NCI-H82 treated with DMSO at 0.1 percent for 48 hours (cell line): ENCODE measurements around the gene NPL.

Source experiments
- DNase-seq: peaks from one replicate; lab custom pipeline; 2025; ENCODE audit not compliant: unreplicated experiment; lab: John Stamatoyannopoulos, UW

Gene NPL

DNA sequence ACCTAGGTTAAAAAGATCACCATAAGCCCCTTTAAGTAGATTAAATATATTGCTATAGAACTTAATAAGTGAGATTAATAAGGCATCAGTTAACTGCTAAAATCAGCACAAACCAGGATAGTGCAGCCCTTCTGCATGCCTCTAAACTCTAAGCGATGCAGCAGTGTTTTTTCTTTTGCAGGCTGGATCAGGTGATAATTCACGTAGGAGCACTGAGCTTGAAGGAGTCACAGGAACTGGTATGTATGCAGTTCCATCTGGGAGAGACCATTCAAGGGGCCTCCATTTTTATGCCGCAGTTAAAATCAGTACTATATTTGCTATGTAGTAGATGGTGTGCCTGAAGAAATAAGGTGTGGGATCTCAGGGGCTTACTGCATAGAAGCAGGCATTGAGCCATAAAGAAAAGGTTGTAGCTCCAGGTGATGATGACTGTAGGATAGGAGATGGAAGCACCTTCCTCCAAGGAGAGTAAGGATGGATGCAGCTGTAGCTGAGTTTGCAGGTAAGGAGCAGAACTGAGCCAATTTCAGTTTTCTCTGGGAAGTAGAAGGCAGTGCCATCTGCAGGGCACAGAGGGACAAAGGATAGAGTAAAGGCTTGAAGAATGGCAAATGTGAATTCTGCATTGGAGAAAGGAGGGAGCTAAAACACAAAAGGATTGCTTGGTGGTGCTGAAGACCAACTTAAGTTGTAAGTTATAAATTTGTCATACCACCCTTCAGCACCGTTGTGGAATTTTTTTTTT is 22.6 kb downstream of the NPL start:
- no peak for DNase-seq

DNA sequence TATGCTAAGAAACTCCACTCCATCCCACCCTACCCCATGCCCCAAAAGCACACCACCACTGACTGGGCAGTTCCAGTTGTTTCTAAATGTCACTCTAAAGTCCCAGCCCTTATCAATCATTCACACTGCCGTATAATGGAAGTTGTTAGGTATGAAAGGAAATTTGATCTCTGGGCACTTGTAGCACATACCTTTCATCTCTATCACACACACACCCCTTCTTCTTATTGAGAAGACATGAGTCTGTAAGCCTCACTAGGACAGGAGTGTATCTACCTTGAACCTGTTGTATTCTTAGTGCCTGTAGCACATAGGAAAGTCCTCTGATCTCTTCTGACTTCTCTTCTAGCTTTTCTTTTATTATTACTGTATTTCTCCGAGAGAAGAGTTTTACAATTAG is 27.3 kb downstream of the NPL start:
- no peak for DNase-seq

DNA sequence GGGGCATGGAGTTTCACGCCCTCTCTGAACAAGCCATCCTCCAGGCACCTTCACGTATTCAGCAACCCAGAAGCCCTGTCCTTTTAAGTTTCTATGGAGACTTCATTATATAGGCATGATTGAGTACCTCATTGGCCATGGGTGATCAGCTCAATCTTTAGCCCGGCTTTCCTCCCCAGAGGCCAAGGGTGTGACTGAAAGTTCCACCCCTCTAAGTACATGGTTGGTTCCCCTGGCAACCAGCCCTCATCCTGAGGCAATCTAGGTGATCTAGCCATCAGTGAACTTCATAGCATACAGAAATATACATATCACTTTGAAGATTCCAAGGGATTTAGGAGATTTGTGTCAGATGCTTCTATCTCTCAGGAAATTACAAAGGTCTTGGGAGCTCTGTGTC is 28.2 kb downstream of the NPL start:
- no peak for DNase-seq

DNA sequence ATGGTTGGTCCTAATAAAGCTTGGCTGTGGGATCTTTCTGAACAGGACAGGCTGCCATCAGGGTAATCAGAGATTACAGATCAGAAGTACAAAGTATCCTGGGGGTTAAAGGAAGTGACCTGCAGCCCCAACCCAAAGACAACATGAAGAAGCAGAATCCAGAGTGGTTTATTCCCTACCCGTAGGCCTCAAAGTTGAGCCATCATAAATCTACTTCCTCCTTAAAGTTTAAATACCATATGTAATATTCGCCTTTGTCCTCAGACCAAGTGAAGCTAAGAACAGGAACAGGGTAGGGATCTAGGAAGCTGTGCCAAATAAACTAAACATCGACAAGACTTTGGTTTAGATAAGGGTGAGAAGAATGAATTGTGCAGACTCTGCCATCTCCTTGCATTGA is 33.6 kb downstream of the NPL start:
- DNase-seq, result no peak

DNA sequence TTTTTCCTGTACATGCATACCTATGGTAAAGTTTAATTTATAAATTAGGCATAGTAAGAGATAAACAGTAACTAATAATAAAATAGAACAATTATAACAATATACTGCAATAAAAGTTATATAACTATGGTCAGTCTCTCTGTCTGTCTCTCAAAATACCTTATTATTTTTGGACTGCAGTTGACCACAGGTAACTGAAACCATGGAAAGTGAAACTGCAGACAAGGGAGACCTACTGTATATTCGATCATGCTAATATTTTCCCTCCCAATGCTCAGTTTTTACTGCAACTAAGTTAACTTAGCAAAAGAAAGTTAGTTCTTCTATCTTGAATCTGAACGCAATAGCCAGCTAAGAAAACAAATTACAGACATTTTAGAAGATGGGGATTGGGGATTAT is 37.3 kb downstream of the NPL start:
- DNase-seq, result no peak

DNA sequence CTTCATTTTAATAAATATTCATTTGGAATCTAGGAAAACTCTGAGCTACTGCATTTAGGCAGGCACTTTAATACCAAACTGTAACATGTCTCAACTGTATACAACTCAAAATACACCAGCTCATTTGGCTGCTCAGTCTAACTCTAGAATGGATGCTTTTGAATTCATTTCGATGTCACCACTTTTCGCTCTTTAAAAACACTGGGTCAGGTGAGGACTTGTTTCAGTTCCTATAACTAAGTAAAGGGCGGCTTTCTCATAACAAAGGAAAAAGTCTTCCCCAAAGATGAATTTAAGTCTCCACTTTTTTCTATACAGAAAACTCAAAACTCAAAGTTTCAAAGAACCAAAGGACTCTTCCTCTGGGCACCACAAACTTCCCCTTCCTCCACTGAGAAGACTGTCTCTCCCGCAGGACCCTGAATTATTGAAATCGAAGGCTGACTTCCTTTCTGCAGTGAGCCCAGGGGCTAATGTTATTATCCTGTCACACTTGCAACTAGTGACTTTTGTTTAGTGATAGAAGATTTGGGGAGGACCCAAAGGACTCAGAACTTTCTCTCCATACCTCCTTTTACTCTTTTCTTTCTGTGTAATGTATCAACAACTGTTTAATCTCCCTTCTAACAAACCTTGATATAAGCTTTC is 39.8 kb downstream of the NPL start:
- DNase-seq, result no peak

DNA sequence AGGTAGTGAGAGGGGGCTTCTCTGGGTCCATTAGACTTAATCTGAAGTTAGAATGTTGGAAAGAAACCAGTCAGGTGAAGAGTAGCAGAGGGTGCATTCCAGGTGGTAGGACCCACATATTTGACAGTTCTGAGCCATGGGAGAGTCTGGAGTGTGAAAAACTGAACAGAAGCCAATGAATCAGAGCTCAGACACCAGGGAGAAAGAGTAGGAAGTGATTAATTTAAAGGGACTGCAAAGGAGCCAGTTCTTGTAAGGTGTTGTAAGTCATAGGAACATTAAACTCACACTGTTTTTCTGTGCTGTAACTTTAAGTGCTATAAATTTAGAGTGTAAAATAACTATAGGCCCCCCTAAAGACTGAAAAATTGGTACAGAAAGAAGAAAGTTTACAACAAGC is 43.7 kb downstream of the NPL start:
- DNase-seq, result no peak

DNA sequence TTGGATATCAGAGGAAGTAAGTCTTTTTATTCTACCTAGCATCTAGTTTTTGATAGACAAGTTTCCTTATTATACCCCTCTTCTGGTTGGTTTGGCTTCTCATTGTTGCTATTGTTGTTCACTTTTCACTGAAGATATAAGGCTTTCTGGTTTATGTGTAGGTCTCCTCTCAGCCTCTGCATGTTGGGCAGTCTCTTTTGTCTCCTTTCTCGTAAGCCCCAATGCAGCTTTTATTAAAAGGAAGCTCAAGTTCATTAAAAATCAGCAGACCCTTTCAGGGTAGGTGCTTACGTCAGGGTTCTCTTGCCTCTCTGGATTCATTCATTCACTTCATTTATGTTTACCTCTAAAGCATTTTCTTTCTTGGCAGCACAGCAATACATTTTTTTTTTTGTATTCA is 44.8 kb downstream of the NPL start:
- DNase-seq, result no peak

DNA sequence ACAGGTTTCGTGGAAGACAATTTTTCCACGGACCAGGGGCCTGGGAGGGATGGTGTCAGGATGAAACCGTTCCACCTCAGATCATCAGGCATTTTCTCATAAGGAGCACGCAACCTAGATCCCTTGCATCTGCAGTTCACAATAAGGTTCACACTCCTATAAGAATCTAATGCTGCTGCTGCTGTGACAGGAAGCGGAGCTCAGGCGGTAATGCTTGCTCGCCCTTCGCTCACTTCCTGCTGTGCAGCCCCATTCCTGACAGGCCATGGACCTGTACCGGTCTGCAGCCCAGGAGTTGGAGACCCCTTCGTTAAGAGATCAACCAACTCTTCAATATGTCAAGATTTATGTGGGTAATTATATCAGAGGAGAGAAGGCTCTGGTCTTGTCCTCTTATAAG is 46.2 kb downstream of the NPL start:
- DNase-seq, result no peak

DNA sequence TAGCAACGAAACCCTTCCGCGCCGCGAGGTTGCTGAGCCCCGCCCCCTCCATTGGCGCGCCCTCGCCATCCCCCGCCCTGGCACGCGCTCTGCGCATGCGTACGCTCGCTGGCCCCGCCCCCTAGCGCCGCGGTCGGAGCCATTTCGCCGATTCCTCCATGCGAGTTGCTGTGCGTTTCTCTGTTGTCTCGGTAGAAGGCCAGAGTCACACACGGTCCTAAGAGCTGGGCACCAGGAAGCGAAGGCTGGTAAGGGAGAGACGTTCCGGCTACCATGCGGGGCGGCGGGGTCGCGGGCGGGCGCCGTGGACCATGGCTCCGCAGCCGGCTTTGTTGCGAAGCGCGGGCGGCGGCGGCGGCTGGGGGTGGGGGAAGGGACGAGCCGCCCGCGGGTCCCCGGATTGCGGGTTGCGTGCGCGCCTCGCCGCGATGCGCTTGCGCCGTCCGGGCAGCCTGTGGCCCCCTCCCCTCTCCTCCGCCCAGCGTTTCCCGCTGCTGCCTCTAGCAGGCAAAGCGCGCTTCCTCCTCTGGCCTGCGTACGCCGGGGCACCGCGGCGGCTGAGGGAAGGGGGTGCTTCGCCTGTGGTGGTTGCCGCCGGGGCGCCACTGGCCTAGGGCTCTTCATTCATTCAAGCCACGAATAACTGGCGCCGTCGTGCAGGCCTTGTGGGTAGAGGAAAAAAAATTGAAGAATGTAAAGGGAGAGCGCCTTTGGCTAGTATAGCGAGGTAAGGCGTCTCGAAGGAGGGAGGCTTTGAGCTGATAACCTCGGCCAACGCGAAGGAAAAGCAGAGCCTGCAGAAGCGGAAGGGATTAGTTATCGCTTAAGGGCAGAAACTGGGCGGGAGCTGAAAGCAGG is 49.9 kb downstream of the NPL start, which contains the start of gene DHX9:
TSS of gene DHX9 (plus strand) at position 139 of the 858 bp plus-strand sequence. CDS start 3,220 bp downstream, outside the sequence.
- peak; percentile 71 for DNase-seq

DNA sequence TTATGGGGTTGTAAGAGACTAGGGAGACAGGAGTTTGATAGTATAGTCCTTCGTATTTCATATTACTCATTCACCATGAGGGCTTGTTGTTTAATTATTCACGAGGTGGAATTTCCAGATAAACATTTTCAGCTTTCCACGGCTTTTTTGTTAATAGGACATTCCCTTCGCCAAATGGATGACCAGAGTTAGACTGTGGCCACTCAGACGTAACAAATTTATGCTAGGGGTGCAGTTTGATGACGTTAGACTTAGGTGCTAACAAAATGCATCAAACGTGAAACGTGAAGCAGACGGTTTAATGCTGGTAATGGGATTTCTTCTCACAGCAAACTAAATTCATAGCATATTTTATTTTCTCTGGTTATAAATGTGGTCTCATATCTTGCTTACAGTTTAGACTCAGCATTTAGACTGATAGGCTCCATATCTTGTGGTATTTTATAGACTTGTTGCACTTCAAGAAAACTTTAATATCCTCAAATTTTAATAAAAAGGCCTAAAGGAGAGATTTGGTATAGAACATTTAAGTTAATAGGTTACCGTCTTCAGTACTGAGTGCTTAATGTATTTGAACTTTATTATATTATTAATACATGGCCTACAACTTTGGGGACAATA is 51.9 kb downstream of the NPL start:
- DNase-seq, result no peak

DNA sequence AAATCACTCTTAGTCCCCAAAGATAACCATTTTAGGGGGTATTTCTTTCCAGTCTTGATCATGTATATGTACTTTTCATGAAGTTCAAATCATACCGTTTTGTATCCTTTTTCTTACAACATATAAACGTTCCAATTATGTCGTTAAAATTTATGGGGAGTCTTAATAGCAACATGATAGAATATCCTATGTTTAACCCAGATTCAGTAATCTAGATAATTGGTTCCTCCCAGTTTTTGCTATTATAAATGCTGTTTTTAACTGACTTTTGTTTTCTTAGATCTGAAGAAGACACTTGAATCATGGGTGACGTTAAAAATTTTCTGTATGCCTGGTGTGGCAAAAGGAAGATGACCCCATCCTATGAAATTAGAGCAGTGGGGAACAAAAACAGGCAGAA is 52.7 kb downstream of the NPL start:
- no peak for DNase-seq

DNA sequence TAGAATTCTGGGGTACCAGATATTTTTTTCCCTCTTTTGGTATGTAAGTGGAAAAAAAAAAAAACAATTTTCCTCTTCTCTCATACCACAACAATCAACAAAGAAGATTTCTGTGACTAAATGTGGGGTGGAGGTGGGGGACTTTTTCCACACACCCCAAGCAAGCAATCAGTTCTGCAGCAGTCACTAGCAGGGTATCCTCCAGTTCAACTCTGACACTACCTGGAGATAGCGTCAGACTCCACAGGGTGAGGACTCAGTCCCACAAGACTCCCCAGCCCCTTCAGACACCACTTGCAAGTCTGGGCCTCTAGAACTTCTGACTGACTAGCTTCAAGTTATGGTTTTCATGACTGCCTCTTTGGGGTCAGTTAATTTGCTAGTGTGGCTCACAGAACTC is 55.8 kb downstream of the NPL start:
- DNase-seq, result no peak

DNA sequence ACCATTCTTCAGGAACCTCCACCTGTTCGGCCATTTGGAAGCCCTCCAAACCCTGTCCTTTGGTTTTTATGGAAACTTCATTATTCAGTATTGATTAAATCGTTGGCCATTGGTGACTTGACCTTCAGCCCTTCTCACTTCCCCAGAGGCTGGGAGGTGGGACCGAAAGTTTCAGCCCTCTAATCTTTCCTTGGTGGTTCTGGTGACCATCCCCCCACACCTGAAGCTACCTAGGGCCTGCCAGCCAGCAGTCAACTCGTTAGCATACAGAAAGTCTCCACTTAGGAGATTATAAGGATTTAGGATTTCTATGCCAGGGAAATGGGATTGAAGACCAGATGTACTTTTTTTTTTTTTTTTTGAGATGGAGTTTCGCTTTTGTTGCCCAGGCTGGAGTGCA is 56.3 kb downstream of the NPL start:
- peak; percentile 72 for DNase-seq

DNA sequence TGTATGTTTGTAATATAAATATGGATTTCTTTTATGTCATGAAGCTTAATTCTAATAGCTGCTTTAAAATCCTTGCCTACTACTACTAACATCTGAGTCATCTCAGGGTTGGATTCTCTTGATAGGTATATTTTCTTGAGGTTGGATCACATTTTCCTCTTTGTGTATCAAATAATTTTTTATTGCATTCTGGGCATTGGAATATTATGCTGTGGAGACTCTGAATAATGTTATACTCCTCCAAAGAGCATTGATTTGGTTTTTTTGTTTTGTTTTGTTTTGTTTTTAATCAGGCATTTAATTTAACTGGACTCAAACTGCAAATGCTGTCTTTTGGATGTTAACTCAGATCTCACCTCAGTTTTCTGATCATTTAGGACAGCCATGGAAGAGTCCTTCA is 57.5 kb downstream of the NPL start:
- no peak for DNase-seq

DNA sequence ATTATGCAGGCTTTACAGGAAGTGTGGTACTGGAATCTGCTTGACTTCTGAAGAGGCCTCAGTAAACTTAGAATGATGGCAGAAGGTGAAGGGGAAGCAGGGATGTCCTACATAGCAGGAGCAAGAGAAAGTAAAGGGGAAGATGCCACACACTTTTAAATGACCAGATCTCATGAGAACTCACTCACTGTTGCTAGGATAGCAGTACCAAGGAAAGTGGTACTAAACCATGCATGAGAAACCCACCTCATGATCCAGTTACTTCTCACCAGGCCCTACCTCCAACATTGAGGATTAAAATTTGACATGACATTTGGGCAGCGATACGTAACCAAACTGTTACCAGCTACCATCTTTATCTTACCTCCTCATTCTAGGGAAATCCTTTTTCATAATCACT is 59.2 kb downstream of the NPL start:
- no peak for DNase-seq

DNA sequence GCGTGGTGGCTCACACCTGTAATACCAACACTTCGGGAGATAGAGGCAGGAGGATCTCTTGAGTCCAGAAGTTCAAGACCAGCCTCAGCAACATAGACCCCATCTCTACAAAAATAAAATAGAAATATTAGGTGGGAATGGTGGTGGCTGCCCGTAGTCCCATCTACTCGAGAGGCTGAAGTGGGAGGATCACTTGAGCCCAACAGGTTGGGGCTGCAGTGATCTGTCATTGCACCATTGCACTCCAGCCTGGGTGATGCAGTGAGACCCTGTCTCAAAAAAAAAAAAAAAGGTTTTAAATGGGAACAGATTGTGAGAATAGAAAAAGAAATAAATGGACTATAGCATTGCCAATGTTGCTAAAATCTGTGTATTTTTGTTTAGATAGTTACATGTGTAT is 60.7 kb downstream of the NPL start:
- DNase-seq, result no peak

DNA sequence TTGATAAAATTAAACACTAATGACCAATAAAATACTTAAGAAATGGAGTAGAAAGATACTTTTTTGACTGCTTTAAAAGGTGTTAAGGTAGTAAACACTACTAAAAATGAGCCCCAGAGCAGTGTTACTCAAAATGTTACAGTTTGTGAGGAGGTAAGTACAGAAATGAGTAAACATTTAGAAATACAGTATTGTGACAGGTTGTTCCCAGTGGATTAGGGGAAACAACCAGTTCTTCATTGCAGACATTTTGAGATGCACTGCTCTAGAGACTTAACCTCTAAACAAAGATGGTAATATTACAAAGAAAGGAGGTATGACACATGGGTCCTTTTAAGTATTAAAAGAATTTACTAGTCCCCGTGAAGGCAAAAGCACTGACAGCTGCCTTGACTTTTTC is 62.3 kb downstream of the NPL start:
- no peak for DNase-seq

DNA sequence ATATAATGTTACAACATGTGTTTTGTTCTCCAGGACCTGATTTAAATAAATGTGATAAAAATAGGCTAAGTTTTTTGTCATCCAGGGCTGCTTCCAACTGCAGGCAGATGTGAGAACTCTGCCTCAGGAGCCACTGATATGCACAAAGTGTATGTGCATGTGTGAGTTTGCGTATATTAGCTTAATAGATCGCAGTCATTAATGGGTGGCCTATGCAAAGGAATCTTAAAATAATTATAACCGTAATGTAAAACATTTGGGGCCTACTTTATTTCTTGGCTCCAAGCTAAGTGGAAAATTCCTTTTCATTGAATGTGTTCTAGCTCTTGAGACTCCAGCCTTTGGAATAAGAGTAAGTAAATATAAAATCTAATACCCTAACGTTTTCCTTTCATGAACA is 66.3 kb downstream of the NPL start:
- no peak for DNase-seq

DNA sequence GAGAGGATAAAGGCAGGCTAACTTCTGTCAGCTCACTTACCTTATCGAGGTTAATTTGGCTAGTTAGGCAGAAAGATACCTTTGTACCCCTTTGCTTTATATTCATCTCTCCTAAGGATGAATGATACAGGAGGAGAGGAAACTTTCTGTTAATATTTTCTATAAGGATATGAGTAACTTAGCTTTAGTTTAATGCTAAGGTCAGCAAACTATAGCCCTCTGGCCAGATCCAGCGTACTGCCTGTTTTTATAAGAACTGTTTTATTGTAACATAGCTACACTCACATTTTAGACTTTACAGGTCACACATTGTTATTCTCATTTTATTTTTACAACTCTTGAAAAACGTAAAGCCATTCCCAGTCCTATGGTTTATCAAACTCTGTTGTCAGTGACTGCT is 67.6 kb downstream of the NPL start:
- no peak for DNase-seq

DNA sequence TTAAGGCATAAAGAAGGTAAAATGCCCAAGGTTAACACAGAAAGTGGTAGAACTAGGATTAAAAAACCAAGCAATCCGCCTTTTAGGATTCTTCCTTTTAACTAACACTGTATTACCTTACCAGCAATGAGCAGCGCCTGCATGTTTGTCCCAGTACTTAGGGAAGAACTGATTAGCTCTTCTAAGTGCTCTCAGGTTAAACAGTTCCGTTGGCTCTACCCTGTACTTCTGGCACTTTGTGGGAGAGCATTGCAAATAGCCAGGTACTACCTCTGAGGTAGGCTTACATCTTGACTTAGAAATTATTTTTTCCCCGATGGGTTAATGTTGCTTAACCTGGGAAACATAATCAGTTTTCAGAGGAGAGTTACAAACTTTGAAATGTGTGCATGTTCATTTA is 71.1 kb downstream of the NPL start:
- DNase-seq, result no peak

DNA sequence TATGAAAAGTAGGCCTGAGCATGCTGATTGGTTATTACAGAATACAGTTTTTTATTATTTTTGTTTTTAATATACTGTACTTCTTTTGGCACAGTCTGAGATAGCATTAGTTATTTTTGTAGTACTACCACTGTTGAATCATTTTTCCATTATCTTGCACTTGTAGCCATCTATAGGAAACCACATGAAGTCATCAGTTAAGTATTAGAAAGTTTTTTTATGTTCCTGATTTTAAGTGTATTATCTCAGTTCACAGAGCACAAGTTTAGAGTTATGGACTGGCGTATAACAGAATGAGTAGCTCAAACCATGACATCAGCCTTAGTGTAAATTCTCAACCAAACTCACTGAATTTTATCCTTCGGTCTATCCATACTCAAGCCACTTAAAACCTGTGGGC is 72.4 kb downstream of the NPL start:
- no peak for DNase-seq
